Cortex of kidney (tissue), 1 donor: ENCODE results near the gene PCGF3.
A peak's percentile ranks its signal among the peaks of the same experiment; 100 is the strongest.
"Not testable (repeated sequence)": the region's sequence is repeated elsewhere in the genome, so short reads cannot be mapped to it uniquely, and the experiment has no call there.

Experiments
- DNase-seq: peaks from one replicate; lab custom pipeline; 2025; lab: John Stamatoyannopoulos, UW

The PCGF3 gene

GRCh38 chr4:764405-765169 lies 59.0 kb downstream of the PCGF3 start:
- DNase-seq = no peak

- no peak for DNase-seq
Observed at GRCh38 chr4:766152-766515, 60.5 kb downstream of the PCGF3 start.

- no peak for DNase-seq
Observed at GRCh38 chr4:766559-767283, 61.1 kb downstream of the PCGF3 start.

- no peak for DNase-seq
Observed at GRCh38 chr4:768076-768475, 62.4 kb downstream of the PCGF3 start.

GRCh38 chr4:768995-769394 lies 63.4 kb downstream of the PCGF3 start:
- no peak for DNase-seq

GRCh38 chr4:769511-769910 lies 63.9 kb downstream of the PCGF3 start:
- no peak for DNase-seq

- DNase-seq = no peak
Observed at GRCh38 chr4:770022-770421, 64.4 kb downstream of the PCGF3 start.

GRCh38 chr4:771464-771863 lies 65.8 kb downstream of the PCGF3 start:
- no peak for DNase-seq

GRCh38 chr4:772118-772517 lies 66.5 kb downstream of the PCGF3 start:
- DNase-seq = no peak

GRCh38 chr4:772776-773175 lies 67.1 kb downstream of the PCGF3 start:
- no peak for DNase-seq

- no peak for DNase-seq
Observed at GRCh38 chr4:773214-773613, 67.6 kb downstream of the PCGF3 start.

- DNase-seq = not testable (repeated sequence)
Observed at GRCh38 chr4:774419-775092, 68.9 kb downstream of the PCGF3 start.

- not testable (repeated sequence) for DNase-seq
Observed at GRCh38 chr4:775485-775884, 69.9 kb downstream of the PCGF3 start.

GRCh38 chr4:776743-777441 lies 71.3 kb downstream of the PCGF3 start:
- no peak for DNase-seq

GRCh38 chr4:777520-778262 lies 72.1 kb downstream of the PCGF3 start:
- DNase-seq = no peak

- DNase-seq = no peak
Observed at GRCh38 chr4:779555-779954, 73.9 kb downstream of the PCGF3 start.

GRCh38 chr4:780255-780654 lies 74.6 kb downstream of the PCGF3 start:
- not testable (repeated sequence) for DNase-seq

- no peak for DNase-seq
Observed at GRCh38 chr4:780716-781492, 75.3 kb downstream of the PCGF3 start.

GRCh38 chr4:781493-782216 lies 76.0 kb downstream of the PCGF3 start:
- DNase-seq = peak; percentile 83
